Keratinocyte (primary cell): ENCODE results near the gene CCDC85C. TPM values are rescaled to one million over a fixed set of nuclear protein-coding genes. Genes with fewer than 3 reads are reported as not detected.

Experiments
- DNase-seq: peaks from one replicate; pipeline ENCODE4 v3.0.0-alpha.2; 2011; ENCODE audit warnings: low read depth, missing footprints, low spot score
- FAIRE-seq: peaks from 2 replicates; lab custom pipeline; 2011; peaks lifted over from hg19 to GRCh38; lab: Jason Lieb, UNC
- H2AFZ ChIP-seq: 2 replicates; pipeline ENCODE4 v1.6.0; 2012; ENCODE audit warnings: low read length, control low read depth, inconsistent platforms; ENCODE audit not compliant: control insufficient read depth
- H3K27ac ChIP-seq: 2 replicates; pipeline ENCODE4 v1.5.1; 2011; ENCODE audit warnings: low read length; ENCODE audit not compliant: control insufficient read depth, insufficient read depth
- H3K27me3 ChIP-seq: 3 replicates; pipeline ENCODE4 v1.6.0; 2011; ENCODE audit warnings: low read length; ENCODE audit not compliant: control insufficient read depth, insufficient read depth; ENCODE audit errors: extremely low read depth
- H3K36me3 ChIP-seq, 2 experiments: 2 replicates in 1 of 2; 3 replicates in 1 of 2; pipeline ENCODE4 v1.5.1; 2011; ENCODE audit warnings: low read length in 2 of 2, mild to moderate bottlenecking in 1 of 2; ENCODE audit not compliant: control insufficient read depth in 2 of 2, insufficient read depth in 2 of 2; ENCODE audit errors: extremely low read depth in 1 of 2
- H3K4me1 ChIP-seq: 3 replicates; pipeline ENCODE4 v1.5.1; 2011; ENCODE audit warnings: low read length; ENCODE audit not compliant: control insufficient read depth, insufficient read depth; ENCODE audit errors: extremely low read depth
- H3K4me2 ChIP-seq: 3 replicates; pipeline ENCODE4 v1.6.0; 2011; ENCODE audit warnings: low read depth, low read length; ENCODE audit not compliant: control insufficient read depth, insufficient read depth; ENCODE audit errors: extremely low read depth
- H3K4me3 ChIP-seq, 3 experiments: fragments of 200-600 bp in 1 of 3; sonication (generic) in 1 of 3; 2 replicates in 2 of 3; 3 replicates in 1 of 3; pipeline ENCODE4 v1.5.1; 2011 to 2016; ENCODE audit warnings: low read length in 3 of 3, mild to moderate bottlenecking in 3 of 3, control low read depth in 2 of 3, inconsistent platforms in 1 of 3, low read depth in 1 of 3, mixed read lengths in 1 of 3, mixed run types in 1 of 3, moderate library complexity in 1 of 3; ENCODE audit not compliant: control insufficient read depth in 2 of 3, insufficient read depth in 2 of 3; ENCODE audit errors: extremely low read depth in 1 of 3
- H3K79me2 ChIP-seq: 2 replicates; pipeline ENCODE4 v1.6.0; 2012; ENCODE audit warnings: low read length; ENCODE audit not compliant: control insufficient read depth, insufficient read depth
- H3K9ac ChIP-seq: 3 replicates; pipeline ENCODE4 v1.6.0; 2011; ENCODE audit warnings: low read length; ENCODE audit not compliant: control insufficient read depth, insufficient read depth; ENCODE audit errors: extremely low read depth
- H3K9me1 ChIP-seq: 3 replicates; pipeline ENCODE4 v1.6.0; 2011; ENCODE audit warnings: low read length; ENCODE audit not compliant: control insufficient read depth, insufficient read depth; ENCODE audit errors: extremely low read depth
- H3K9me3 ChIP-seq: 2 replicates; pipeline ENCODE4 v1.5.1; 2012; ENCODE audit warnings: low read depth, low read length; ENCODE audit not compliant: control insufficient read depth
- H4K20me1 ChIP-seq: 3 replicates; pipeline ENCODE4 v1.6.0; 2011; ENCODE audit warnings: low read length; ENCODE audit not compliant: control insufficient read depth, insufficient read depth; ENCODE audit errors: extremely low read depth
- EZH2 ChIP-seq: IDR thresholded peaks from one replicate; pipeline ENCODE4 v1.6.1; 2012; ENCODE audit warnings: inconsistent platforms, mild to moderate bottlenecking, low read length, moderate library complexity
- dilution Hi-C: fragments of 300-500 bp; cut with MboI; formaldehyde crosslinking; loops from one replicate; pipeline ENCODE4 v1.7.0; 2020; ENCODE audit warnings: low sequenced_read_pairs; ENCODE audit not compliant: extremely low pct_ligation_motif_present
- polyA plus RNA-seq, 5 experiments: library from polyadenylated mRNA; depleted of rRNA in 3 of 5; stranded (reverse) in 3 of 5; stranded (forward) in 1 of 5; unstranded in 1 of 5; fragments of >200 nt; gene quantifications; 1 replicate in 1 of 5; 2 replicates in 3 of 5; 3 replicates in 1 of 5; pipeline versions ENCODE4 v1.2.1 to v1.2.3, GENCODE V29; 2011 to 2012; ENCODE audit warnings: missing spikeins in 2 of 5, low read depth in 1 of 5, low replicate concordance in 1 of 5
- TF ChIP-seq, protein P1 (sequence below), 3 experiments: IDR thresholded peaks in 1 of 3; conservative IDR thresholded peaks in 1 of 3; optimal IDR thresholded peaks in 1 of 3; 2 replicates in 2 of 3; 3 replicates in 1 of 3; pipeline versions ENCODE3 to v1.5.1; 2011; ENCODE audit warnings: low read length in 3 of 3, mild to moderate bottlenecking in 3 of 3, moderate library complexity in 2 of 3, control low read depth in 1 of 3, inconsistent platforms in 1 of 3; ENCODE audit not compliant: insufficient read depth in 2 of 3; ENCODE audit errors: extremely low read depth in 1 of 3

Gene CCDC85C
- polyA plus RNA-seq, 1 donor (not counting 4 experiments of a cell fraction or from before 2014, with no cell fraction given), result 13.2 TPM

DNA sequence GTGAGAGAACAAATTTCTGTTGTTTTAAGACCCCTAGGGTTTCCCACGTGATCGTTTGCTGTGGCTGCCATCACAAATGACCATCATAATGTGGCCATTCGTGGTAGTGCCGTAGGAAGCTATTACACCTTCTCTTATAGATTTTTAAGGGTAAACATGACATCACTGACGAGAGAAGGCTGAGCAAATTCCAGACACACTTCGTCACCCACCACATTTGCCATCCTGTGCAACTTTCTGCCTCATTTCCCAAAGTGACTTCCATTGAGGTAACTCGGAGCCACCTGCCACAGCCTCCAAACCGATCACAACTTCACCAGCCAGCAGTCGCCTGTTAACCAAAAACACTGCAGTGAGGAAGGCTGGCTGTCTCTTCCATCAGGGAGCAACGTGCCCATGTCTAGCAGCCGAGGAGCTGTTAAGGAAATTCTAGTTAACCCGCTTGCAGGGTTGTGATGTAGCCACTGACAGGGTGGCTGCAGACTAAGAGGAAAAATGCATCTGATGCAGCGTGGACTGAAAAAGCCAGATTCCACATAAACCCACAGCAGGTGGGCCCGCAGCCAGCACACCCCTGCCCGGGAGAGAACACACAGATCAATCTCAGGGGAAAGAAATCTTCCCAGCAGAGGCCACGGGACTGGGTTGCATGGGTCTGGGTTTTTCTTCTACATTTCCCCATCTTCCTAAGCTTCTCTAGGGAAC lies 44.6 kb downstream of the CCDC85C start:
- FAIRE-seq (no peak), DNase-seq (no peak)
- Histone ChIP-seq H3K27me3 (no peaks in the 10 kb centered on the region), H3K79me2 (peaks cover 79% of the 10 kb centered on the region), H3K9me1 (peaks cover 5% of the 10 kb centered on the region), H3K9ac (no peak overlapping the region), H2AFZ (no peak overlapping the region), H4K20me1 (peaks cover 22% of the 10 kb centered on the region), H3K4me1 (peaks cover 13% of the 10 kb centered on the region), H3K9me3 (no peaks in the 10 kb centered on the region), H3K36me3 (peaks cover 0 to 4% of the 10 kb centered on the region in 2 experiments), H3K4me2 (no peak overlapping the region), H3K4me3 (no peak overlapping the region), H3K27ac (no peak overlapping the region)
- no peak for TF ChIP-seq EZH2
- TF ChIP-seq, protein P1, sequence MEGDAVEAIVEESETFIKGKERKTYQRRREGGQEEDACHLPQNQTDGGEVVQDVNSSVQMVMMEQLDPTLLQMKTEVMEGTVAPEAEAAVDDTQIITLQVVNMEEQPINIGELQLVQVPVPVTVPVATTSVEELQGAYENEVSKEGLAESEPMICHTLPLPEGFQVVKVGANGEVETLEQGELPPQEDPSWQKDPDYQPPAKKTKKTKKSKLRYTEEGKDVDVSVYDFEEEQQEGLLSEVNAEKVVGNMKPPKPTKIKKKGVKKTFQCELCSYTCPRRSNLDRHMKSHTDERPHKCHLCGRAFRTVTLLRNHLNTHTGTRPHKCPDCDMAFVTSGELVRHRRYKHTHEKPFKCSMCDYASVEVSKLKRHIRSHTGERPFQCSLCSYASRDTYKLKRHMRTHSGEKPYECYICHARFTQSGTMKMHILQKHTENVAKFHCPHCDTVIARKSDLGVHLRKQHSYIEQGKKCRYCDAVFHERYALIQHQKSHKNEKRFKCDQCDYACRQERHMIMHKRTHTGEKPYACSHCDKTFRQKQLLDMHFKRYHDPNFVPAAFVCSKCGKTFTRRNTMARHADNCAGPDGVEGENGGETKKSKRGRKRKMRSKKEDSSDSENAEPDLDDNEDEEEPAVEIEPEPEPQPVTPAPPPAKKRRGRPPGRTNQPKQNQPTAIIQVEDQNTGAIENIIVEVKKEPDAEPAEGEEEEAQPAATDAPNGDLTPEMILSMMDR (optimal IDR thresholded peaks at IDR 0.05 in 1 of 3, IDR thresholded peaks at IDR 0.05 in 1 of 3, conservative IDR thresholded peaks at IDR 0.05 in 1 of 3; ENCODE audit: extremely low read depth in 1 of 3, insufficient read depth in 2 of 3, low read length in 3 of 3), result no peak
- dilution Hi-C loops, result no loop called here

DNA sequence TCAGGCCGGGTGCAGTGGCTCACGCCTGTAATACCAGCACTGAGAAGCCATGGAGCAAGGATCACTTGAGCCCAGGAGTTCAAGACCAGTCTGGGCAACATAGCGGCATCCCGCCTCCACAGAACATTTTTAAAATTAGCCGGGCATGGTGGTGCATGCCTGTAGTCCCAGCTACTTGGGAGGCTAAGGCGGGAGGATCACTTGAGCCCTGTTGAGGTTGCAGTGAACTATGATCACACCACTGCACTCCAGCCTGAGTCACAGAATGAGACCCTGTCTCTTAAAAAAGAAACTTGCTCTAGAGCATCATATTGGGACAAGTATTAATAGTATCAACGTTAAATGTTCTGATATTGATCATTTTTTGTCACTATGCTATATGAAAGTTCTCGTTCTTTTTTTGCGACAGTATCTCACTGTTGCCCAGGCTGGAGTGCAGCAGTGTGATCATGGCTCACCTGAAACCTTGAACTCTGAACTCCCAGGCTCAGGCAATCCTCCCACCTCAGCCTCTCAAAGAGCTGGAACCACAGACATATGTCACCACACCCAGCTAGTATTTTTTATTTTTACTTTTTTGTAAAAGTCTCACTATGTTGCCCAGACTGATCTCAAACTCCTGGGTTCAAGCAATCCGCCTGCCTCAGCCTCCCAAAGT lies 47.7 kb downstream of the CCDC85C start:
- Histone ChIP-seq H3K4me1 (peaks cover 3% of the 10 kb centered on the region), H2AFZ (no peak overlapping the region), H3K36me3 (peaks cover 0 to 3% of the 10 kb centered on the region in 2 experiments), H4K20me1 (peaks cover 6% of the 10 kb centered on the region), H3K27me3 (no peaks in the 10 kb centered on the region), H3K9ac (no peak overlapping the region), H3K9me3 (no peaks in the 10 kb centered on the region), H3K4me3 (no peak overlapping the region), H3K79me2 (peaks cover 81% of the 10 kb centered on the region), H3K27ac (no peak overlapping the region), H3K9me1 (no peaks in the 10 kb centered on the region), H3K4me2 (no peak overlapping the region)
- dilution Hi-C loops, result no loop called here
- TF ChIP-seq EZH2, result no peak
- TF ChIP-seq, protein P1 (optimal IDR thresholded peaks at IDR 0.05 in 1 of 3, IDR thresholded peaks at IDR 0.05 in 1 of 3, conservative IDR thresholded peaks at IDR 0.05 in 1 of 3; ENCODE audit: extremely low read depth in 1 of 3, insufficient read depth in 2 of 3, low read length in 3 of 3), result no peak
- FAIRE-seq (no peak), DNase-seq (no peak)
